Uterus (tissue), 4 donors: Measurements from ENCODE around the gene CIBAR2. TPM values are rescaled to one million over a fixed set of nuclear protein-coding genes. Genes with fewer than 3 reads are reported as not detected.

ENCODE experiments used
- DNase-seq, 2 donors: peaks; one replicate each; pipeline ENCODE4 v3.0.0-alpha.2; 2019 to 2020
- H3K27ac ChIP-seq, 2 donors: fragments of 200-600 bp; sonication (generic); 1 replicate in 1 of 2; 2 replicates in 1 of 2; pipeline ENCODE4 v1.5.1; 2016 to 2018
- H3K27me3 ChIP-seq, 2 donors: fragments of 200-600 bp; sonication (generic); one replicate each; pipeline ENCODE4 v1.5.1; 2018 to 2019; ENCODE audit warnings: control low read depth in 1 of 2
- H3K36me3 ChIP-seq, 2 donors: fragments of 200-600 bp; sonication (generic); one replicate each; pipeline ENCODE4 v1.5.1; 2019; ENCODE audit warnings: control low read depth in 1 of 2
- H3K4me1 ChIP-seq, 2 donors: fragments of 200-600 bp; sonication (generic); one replicate each; pipeline ENCODE4 v1.5.1; 2018 to 2019; ENCODE audit warnings: control low read depth in 1 of 2
- H3K4me3 ChIP-seq, 2 donors: fragments of 200-600 bp; sonication (generic); 1 replicate in 1 of 2; 2 replicates in 1 of 2; pipeline ENCODE4 v1.5.1; 2018 to 2019; ENCODE audit warnings: mild to moderate bottlenecking in 1 of 2
- H3K9me3 ChIP-seq, 2 donors: fragments of 200-600 bp; sonication (generic); one replicate each; pipeline ENCODE4 v1.5.1; 2019; ENCODE audit warnings: control low read depth in 1 of 2
- POLR2A ChIP-seq, 2 donors: fragments of 450-650 bp; IDR thresholded peaks; one replicate each; pipeline ENCODE4 v1.6.1; 2016; ENCODE audit warnings: antibody characterized with exemption in 2 of 2, mild to moderate bottlenecking in 1 of 2, moderate library complexity in 1 of 2
- intact Hi-C: fragments of 100-400 bp; cut with DNase I; formaldehyde crosslinking; loops from one replicate; pipeline ENCODE4 v1.15.1; 2023; ENCODE audit warnings: low total_unique reads
- total RNA-seq, 4 donors: library from RNA; depleted of rRNA in 3 of 4; stranded (reverse); fragments of >200 nt in 3 of 4; gene quantifications; one replicate each; pipeline versions ENCODE4 v1.1.0 to v1.2.4, GENCODE V29; 2014 to 2023
- TF ChIP-seq, protein P1 (sequence below), 4 experiments: fragments of 200-600 bp in 2 of 4; fragments of 450-650 bp in 2 of 4; sonication (generic) in 2 of 4; IDR thresholded peaks; one replicate each; pipeline ENCODE4 v1.5.1; 2016 to 2019; ENCODE audit warnings: antibody characterized with exemption in 4 of 4, mild to moderate bottlenecking in 2 of 4, moderate library complexity in 1 of 4
- donor health status: DM: yes; HTN: yes; CAD: no.

CIBAR2 gene
- total RNA-seq, 4 donors from 2014 or later, result 2.4 TPM; not detected in 3

DNA sequence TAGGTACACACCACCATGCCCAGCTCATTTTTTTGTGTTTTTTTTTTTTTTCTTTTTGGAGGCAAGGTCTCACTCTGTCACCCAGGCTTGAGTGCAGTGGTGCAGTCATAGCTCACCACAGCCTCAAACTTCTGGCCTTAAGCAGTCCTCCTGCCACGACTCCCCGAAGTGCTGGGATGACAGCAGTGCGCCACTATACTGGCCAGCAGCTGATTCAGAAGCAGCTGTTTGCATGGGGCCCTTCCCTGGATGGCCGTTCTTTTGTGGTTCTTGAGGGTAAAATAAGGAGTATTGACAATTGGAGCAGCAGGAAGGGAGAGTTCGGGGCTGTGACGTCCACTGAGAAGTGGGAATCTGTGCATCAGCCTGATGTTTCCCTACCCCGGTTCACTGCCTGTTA lies 43.1 kb downstream of the CIBAR2 start:
- Histone ChIP-seq H3K36me3 (no peaks in the 10 kb centered on the region), H3K27ac (no peak overlapping the region), H3K4me1 (no peaks in the 10 kb centered on the region), H3K9me3 (no peaks in the 10 kb centered on the region), H3K27me3 (no peaks in the 10 kb centered on the region), H3K4me3 (no peak overlapping the region)
- DNase-seq, result no peak
- TF ChIP-seq, protein P1, sequence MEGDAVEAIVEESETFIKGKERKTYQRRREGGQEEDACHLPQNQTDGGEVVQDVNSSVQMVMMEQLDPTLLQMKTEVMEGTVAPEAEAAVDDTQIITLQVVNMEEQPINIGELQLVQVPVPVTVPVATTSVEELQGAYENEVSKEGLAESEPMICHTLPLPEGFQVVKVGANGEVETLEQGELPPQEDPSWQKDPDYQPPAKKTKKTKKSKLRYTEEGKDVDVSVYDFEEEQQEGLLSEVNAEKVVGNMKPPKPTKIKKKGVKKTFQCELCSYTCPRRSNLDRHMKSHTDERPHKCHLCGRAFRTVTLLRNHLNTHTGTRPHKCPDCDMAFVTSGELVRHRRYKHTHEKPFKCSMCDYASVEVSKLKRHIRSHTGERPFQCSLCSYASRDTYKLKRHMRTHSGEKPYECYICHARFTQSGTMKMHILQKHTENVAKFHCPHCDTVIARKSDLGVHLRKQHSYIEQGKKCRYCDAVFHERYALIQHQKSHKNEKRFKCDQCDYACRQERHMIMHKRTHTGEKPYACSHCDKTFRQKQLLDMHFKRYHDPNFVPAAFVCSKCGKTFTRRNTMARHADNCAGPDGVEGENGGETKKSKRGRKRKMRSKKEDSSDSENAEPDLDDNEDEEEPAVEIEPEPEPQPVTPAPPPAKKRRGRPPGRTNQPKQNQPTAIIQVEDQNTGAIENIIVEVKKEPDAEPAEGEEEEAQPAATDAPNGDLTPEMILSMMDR (IDR thresholded peaks at IDR 0.05), result no peak
- TF ChIP-seq POLR2A (IDR thresholded peaks at IDR 0.05), result no peak
- intact Hi-C loops, result no loop called here

DNA sequence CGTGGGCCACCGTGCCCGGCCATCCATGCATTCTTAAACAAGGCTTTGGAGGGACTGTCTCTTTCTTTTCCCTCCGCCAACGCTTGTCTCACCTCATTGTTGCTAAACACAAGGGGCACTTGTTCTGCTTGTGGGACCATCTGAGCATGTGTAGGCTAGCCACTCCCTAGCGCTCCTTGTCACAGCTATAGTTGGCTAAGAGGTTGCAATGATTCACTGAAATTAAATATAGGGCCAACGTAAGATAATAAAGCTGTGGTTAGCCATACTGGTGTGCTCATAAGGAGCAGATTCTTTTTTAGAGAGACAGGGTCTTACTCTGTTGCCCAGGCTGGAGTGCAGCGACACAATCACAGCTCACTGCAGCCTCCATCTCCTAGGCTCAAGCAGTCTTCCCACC lies 43.5 kb downstream of the CIBAR2 start:
- no peak for DNase-seq
- Histone ChIP-seq H3K4me1 (no peaks in the 10 kb centered on the region), H3K27ac (no peak overlapping the region), H3K27me3 (no peaks in the 10 kb centered on the region), H3K4me3 (no peak overlapping the region), H3K9me3 (no peaks in the 10 kb centered on the region), H3K36me3 (no peaks in the 10 kb centered on the region)
- intact Hi-C loops, result no loop called here
- TF ChIP-seq, protein P1 (IDR thresholded peaks at IDR 0.05), result no peak
- TF ChIP-seq POLR2A (IDR thresholded peaks at IDR 0.05), result no peak

DNA sequence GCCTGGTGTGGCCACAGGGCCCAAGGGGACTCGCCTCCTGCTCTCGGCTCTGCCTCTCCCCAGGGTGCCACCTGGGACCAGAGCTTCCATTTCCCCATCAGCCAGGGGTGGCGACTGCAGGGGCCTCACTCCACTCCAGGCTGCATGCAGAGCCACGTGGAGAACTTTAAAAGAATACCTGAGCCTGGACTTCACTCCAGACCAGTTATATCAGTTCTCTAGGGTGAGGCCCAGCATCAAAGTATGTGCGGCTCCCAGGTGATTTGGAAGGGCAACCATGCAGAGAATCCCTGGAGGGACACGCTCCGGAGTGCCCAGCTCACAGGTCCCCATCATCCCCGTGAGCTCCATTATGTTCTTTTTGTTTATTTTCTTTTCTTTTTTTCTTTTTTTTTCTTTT lies 44.8 kb downstream of the CIBAR2 start:
- intact Hi-C loops, result no loop called here
- H3K27me3 ChIP-seq, result no peaks in the 10 kb centered on the region
- no peaks in the 10 kb centered on the region for H3K4me1 ChIP-seq
- no peak overlapping the region for H3K4me3 ChIP-seq
- no peaks in the 10 kb centered on the region for H3K9me3 ChIP-seq
- TF ChIP-seq, protein P1 (IDR thresholded peaks at IDR 0.05), result no peak
- TF ChIP-seq POLR2A (IDR thresholded peaks at IDR 0.05), result no peak
- no peak for DNase-seq
- no peaks in the 10 kb centered on the region for H3K36me3 ChIP-seq
- H3K27ac ChIP-seq, result no peak overlapping the region

DNA sequence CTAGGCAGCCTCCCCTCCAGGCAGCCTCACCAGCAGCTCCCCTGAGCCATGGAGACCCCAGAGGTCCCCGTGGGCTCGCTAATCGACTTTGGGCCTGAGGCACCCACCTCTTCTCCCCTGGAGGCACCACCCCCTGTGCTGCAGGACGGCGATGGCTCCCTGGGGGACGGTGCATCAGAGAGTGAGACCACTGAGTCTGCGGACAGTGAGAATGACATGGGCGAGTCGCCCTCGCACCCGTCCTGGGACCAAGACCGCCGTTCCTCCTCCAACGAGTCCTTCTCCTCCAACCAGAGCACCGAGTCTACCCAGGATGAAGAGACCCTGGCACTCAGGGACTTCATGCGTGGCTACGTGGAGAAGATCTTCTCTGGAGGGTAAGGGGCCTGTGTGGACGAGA lies 45.2 kb downstream of the CIBAR2 start:
- H3K4me3 ChIP-seq, result no peak overlapping the region
- no peak for DNase-seq
- H3K9me3 ChIP-seq, result no peaks in the 10 kb centered on the region
- H3K27ac ChIP-seq, result no peak overlapping the region
- no peaks in the 10 kb centered on the region for H3K4me1 ChIP-seq
- intact Hi-C loops, result no loop called here
- H3K27me3 ChIP-seq, result no peaks in the 10 kb centered on the region
- no peak for TF ChIP-seq POLR2A (IDR thresholded peaks at IDR 0.05)
- TF ChIP-seq, protein P1 (IDR thresholded peaks at IDR 0.05), result no peak
- H3K36me3 ChIP-seq, result no peaks in the 10 kb centered on the region

DNA sequence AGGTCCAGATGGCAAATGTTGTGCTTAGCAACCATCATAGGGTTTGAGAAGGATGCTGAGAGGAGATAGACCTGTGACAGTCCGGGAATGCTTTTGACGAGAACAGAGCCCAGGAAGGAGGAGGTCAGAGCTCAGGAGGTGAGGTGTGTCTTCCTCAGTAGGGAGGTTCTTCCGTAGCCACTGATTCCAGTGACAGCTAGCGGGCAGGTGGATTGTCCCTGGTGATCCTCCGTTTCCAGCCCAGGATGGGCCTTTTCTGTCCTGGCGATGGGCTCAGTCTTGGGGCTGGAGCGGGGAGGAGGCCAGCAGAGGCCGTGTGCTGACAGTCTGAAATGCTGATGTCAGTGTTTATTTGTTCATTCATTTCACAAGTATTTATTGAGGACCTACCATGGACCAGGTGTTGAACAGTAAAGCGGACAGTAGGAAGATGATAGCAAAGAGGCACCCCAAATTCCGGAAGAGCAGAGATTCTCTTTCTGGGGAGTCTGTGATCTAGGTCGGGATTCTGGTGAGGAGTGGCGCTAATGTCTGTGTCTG lies 45.9 kb downstream of the CIBAR2 start:
- Histone ChIP-seq H3K4me1 (no peaks in the 10 kb centered on the region), H3K27me3 (no peaks in the 10 kb centered on the region), H3K36me3 (no peaks in the 10 kb centered on the region), H3K9me3 (no peaks in the 10 kb centered on the region), H3K27ac (no peak overlapping the region), H3K4me3 (no peak overlapping the region)
- no peak for DNase-seq
- TF ChIP-seq POLR2A (IDR thresholded peaks at IDR 0.05), result no peak
- TF ChIP-seq, protein P1 (IDR thresholded peaks at IDR 0.05), result no peak
- intact Hi-C loops, result no loop called here
